Astrocyte (in vitro differentiated cells and primary cell): ENCODE results near the gene PLCG2.

Source experiments
- CTCF ChIP-seq: IDR thresholded peaks from 2 replicates; pipeline ENCODE4 v1.5.1; 2011; ENCODE audit warnings: low read depth, mild to moderate bottlenecking, inconsistent platforms, low read length, moderate library complexity; ENCODE audit not compliant: insufficient read depth
- EZH2 ChIP-seq: IDR thresholded peaks from 2 replicates; pipeline ENCODE4 v1.6.1; 2012; ENCODE audit warnings: mild to moderate bottlenecking, low read length, inconsistent platforms; ENCODE audit not compliant: insufficient read depth

DNA sequence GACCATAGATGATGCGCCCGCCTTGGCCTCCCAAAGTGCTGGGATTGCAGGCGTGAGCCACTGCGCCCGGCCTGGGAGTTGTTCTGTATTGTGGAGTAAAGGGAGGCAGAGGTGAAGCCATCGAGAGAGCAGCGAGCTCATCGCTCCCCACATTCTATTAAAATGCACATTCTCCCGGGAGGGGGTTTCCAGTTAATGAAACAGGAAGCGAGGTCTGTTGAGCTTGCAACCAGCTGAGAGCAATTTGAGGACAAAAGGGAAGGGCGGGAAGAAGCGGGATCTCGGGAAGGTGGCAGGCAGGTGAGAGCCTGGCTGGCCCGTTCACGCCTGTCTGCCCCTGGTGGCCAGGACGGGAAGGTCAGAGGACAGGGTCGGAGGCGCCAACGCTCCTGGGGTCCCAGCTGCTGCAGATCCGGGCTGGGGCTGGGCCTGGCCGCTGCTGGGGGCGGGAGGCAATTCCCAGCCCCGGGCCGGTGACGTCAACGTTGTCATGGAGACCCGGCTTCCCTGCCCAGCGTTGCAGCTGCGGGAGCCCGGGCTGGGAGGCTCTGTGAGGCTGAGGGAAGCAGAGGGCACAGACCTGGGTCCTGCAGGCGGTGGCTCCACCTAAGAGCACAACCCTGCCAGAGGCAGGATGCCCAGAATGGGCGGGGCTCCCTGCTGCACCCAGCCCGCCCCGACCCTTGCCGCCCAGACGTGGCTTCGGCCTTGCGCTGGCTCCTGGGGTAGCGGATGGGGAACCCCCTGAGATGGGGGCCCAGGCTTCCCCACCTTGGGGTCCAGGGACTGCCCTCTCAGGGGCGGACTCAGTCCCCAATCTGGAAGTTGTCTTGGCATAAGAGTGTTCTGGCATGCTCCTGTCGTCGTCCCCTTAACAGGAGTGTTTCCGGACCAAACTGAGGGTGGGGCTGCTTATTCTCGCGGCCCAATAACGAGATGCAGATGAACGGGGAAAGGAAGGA is 48.7 kb upstream of the PLCG2 start:
- peak; percentile 15 for TF ChIP-seq CTCF
- TF ChIP-seq EZH2: no peak
